DOHH2 (cell line): ENCODE data around the gene MVB12A.
A peak's percentile ranks its signal among the peaks of the same experiment; 100 is the strongest.

Source experiments
- H3F3A ChIP-seq: fragments of 200-600 bp; sonication (generic), shearing (Covaris generic); 2 replicates; pipeline ENCODE4 v1.6.0; 2016; ENCODE audit warnings: antibody characterized with exemption, mild to moderate bottlenecking; ENCODE audit not compliant: control insufficient read depth, insufficient read depth
- H3K27ac ChIP-seq: fragments of 200-600 bp; sonication (generic); 2 replicates; pipeline ENCODE4 v1.5.1; 2014; ENCODE audit warnings: low read depth, mild to moderate bottlenecking, low read length, moderate library complexity
- H3K27me3 ChIP-seq: fragments of 200-600 bp; sonication (generic); 2 replicates; pipeline ENCODE4 v1.6.1; 2014; ENCODE audit warnings: mild to moderate bottlenecking, low read length, mixed read lengths; ENCODE audit not compliant: control insufficient read depth
- H3K36me3 ChIP-seq: fragments of 200-600 bp; sonication (generic); 2 replicates; pipeline ENCODE4 v1.6.1; 2014; ENCODE audit warnings: mild to moderate bottlenecking, low read length, moderate library complexity, mixed read lengths; ENCODE audit not compliant: control insufficient read depth
- H3K4me1 ChIP-seq: fragments of 200-600 bp; sonication (generic); 2 replicates; pipeline ENCODE4 v1.6.1; 2014; ENCODE audit warnings: mild to moderate bottlenecking, low read length, mixed read lengths; ENCODE audit not compliant: control insufficient read depth
- H3K4me2 ChIP-seq: fragments of 200-600 bp; sonication (generic); 2 replicates; pipeline ENCODE4 v1.6.0; 2014; ENCODE audit warnings: mild to moderate bottlenecking, low read length, moderate library complexity
- H3K4me3 ChIP-seq: fragments of 200-600 bp; sonication (generic); 2 replicates; pipeline ENCODE4 v1.5.1; 2014; ENCODE audit warnings: mild to moderate bottlenecking, low read length, mixed read lengths
- H3K79me2 ChIP-seq: fragments of 200-600 bp; sonication (generic); 2 replicates; pipeline ENCODE4 v1.6.1; 2014; ENCODE audit warnings: mild to moderate bottlenecking, low read length, mixed read lengths; ENCODE audit not compliant: control insufficient read depth
- H3K9me2 ChIP-seq: fragments of 200-600 bp; sonication (generic); replicated peaks from 2 replicates; pipeline ENCODE4 v1.6.1; 2014; ENCODE audit warnings: mild to moderate bottlenecking, low read length, mixed read lengths; ENCODE audit not compliant: control insufficient read depth
- H3K9me3 ChIP-seq: fragments of 200-600 bp; sonication (generic); 2 replicates; pipeline ENCODE4 v1.6.1; 2014; ENCODE audit warnings: antibody characterized with exemption, low read length, mixed read lengths; ENCODE audit not compliant: control insufficient read depth, insufficient read depth
- H4K20me1 ChIP-seq: fragments of 200-600 bp; sonication (generic); 2 replicates; pipeline ENCODE4 v1.6.0; 2014; ENCODE audit warnings: low read depth, mild to moderate bottlenecking, antibody characterized with exemption, low read length, moderate library complexity; ENCODE audit not compliant: control insufficient read depth, insufficient read depth
- EZH2phosphoT487 ChIP-seq: fragments of 200-600 bp; sonication (generic); IDR thresholded peaks from 2 replicates; pipeline ENCODE4 v1.6.1; 2017; ENCODE audit warnings: borderline replicate concordance, mild to moderate bottlenecking, antibody characterized with exemption, low read length, moderate library complexity, mixed read lengths
- TF ChIP-seq, protein P1 (sequence below): fragments of 200-600 bp; sonication (generic); IDR thresholded peaks from one replicate; pipeline ENCODE4 v1.5.1; 2014; ENCODE audit warnings: antibody characterized with exemption, mild to moderate bottlenecking, low read depth, low read length; ENCODE audit not compliant: poor library complexity, severe bottlenecking

MVB12A gene

DNA sequence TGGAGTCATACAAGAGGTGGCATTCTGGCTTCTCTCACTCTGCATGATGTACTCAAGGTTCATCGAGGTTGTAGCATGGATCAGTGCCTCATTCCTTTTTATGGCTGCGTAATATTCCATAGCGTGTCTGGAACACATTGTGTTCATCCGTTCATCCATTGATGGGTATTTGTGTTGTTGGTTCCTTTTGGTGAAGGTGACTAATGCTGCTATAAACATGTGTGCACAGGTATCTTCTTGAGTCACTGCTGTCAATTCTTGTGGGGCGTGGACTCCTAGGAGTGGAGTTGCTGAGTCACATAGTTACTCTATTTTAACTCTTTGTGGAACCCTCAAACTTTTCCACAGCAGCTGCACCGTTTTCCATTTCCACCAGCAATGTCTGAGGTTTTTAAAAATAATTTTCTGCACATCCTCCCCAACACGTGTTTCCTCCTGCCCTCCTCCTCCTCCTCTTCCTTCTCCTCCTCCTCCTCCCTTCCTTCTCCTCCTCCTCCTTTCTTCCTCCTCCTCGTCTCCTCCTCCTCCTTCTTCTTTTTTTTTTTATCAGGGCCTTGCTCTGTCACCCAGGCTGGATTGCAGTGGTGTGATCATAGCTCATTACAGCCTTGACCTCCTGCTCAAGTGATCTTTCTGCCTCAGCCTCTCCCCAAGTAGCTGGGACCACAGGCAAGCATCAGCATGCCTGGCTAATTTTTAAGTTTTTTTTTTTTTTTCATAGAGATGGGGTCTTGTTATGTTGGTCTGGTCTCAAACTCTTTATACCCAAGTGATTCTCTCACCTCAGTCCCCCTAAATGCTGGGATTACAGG, 30.6 kb downstream of the MVB12A start:
- Histone ChIP-seq H3K4me3 (peak overlapping the region; percentile 38), H3K79me2 (no peaks in the 10 kb centered on the region), H3K9me3 (no peaks in the 10 kb centered on the region), H3K4me2 (peak overlapping the region; percentile 49), H4K20me1 (no peaks in the 10 kb centered on the region), H3F3A (peaks cover 22% of the 10 kb centered on the region), H3K27ac (peak overlapping the region; percentile 29), H3K36me3 (no peaks in the 10 kb centered on the region), H3K4me1 (peaks cover 36% of the 10 kb centered on the region), H3K9me2 (no peaks in the 10 kb centered on the region), H3K27me3 (peaks cover 21% of the 10 kb centered on the region)
- no peak for TF ChIP-seq EZH2phosphoT487
- TF ChIP-seq, protein P1, sequence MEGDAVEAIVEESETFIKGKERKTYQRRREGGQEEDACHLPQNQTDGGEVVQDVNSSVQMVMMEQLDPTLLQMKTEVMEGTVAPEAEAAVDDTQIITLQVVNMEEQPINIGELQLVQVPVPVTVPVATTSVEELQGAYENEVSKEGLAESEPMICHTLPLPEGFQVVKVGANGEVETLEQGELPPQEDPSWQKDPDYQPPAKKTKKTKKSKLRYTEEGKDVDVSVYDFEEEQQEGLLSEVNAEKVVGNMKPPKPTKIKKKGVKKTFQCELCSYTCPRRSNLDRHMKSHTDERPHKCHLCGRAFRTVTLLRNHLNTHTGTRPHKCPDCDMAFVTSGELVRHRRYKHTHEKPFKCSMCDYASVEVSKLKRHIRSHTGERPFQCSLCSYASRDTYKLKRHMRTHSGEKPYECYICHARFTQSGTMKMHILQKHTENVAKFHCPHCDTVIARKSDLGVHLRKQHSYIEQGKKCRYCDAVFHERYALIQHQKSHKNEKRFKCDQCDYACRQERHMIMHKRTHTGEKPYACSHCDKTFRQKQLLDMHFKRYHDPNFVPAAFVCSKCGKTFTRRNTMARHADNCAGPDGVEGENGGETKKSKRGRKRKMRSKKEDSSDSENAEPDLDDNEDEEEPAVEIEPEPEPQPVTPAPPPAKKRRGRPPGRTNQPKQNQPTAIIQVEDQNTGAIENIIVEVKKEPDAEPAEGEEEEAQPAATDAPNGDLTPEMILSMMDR, result no peak

DNA sequence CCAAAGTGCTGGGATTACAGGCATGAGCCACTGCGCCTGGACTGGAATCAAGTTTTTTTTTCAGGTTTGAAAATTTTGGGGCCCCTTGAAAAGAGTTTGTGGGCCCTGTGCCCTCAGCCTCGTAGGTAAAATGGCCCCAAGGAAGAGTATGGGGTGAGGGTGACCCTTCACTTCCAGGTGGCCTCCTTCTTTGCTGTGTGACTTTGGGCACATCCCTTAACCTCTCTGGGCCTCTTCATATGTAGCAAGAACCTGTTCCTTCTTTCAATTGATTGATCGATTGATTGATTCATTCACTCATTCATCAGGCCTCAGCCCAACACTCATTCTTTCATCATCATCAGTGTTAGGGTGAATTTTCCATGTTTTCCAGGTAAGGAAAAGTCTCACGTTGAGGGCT, 32.0 kb downstream of the MVB12A start:
- no peak overlapping the region for H3K27ac ChIP-seq

DNA sequence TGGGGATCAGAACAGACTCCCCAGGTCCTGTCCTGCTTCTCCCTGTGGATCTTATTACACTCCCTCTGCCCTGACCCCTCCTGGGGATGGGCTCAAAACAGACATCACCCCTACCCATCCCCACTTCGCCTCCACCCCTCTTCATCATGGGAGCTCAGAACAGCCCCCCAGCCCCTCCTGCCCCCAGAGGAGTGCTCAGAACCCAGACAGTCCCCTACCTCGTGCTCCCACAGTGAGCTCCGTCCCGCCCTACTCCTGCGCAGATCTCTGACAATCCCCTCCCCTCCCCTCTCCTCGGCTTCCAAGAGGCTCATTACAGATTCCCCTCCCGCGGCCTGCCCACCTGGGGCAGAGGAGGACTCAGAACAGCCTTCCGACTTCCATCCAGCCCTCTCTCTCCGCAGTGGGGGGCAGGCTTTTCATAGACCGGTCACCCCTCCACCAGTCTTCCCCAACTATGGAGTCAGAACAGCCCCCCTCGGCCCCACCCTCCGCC, 34.8 kb downstream of the MVB12A start:
- Histone ChIP-seq H3K4me3 (no peak overlapping the region), H3K27me3 (peaks cover 7% of the 10 kb centered on the region), H3K4me2 (no peak overlapping the region), H4K20me1 (no peaks in the 10 kb centered on the region), H3K9me3 (no peaks in the 10 kb centered on the region), H3K9me2 (no peaks in the 10 kb centered on the region), H3K79me2 (no peaks in the 10 kb centered on the region), H3K36me3 (no peaks in the 10 kb centered on the region), H3K4me1 (peaks cover 25% of the 10 kb centered on the region), H3K27ac (no peak overlapping the region), H3F3A (peaks cover 21% of the 10 kb centered on the region)
- TF ChIP-seq EZH2phosphoT487, result no peak

More for the DNA sequence above, 32.0 kb downstream of the MVB12A start:
- Histone ChIP-seq H3K4me3 (no peak overlapping the region), H3K79me2 (no peaks in the 10 kb centered on the region), H3K9me2 (no peaks in the 10 kb centered on the region), H3K36me3 (no peaks in the 10 kb centered on the region), H3K4me1 (peaks cover 36% of the 10 kb centered on the region), H3K4me2 (no peak overlapping the region), H3F3A (peaks cover 22% of the 10 kb centered on the region), H3K27me3 (peaks cover 14% of the 10 kb centered on the region), H4K20me1 (no peaks in the 10 kb centered on the region), H3K9me3 (no peaks in the 10 kb centered on the region)
- no peak for TF ChIP-seq EZH2phosphoT487
- TF ChIP-seq, protein P1, result no peak
